HG03103 (cell line): Measurements from ENCODE around the gene CCDC92.

Source experiments
- ATAC-seq: cut with Tn5 transposase; IDR thresholded peaks from one replicate; pipeline ENCODE4 v1.9.1; 2021; ENCODE audit warnings: low read depth; ENCODE audit not compliant: unreplicated experiment

Gene CCDC92

GRCh38 chr12:123892853-123893252 is 79.8 kb downstream of the CCDC92 start:
- no peak for ATAC-seq

GRCh38 chr12:123892180-123892559 is 80.5 kb downstream of the CCDC92 start:
- ATAC-seq, result no peak

DNA sequence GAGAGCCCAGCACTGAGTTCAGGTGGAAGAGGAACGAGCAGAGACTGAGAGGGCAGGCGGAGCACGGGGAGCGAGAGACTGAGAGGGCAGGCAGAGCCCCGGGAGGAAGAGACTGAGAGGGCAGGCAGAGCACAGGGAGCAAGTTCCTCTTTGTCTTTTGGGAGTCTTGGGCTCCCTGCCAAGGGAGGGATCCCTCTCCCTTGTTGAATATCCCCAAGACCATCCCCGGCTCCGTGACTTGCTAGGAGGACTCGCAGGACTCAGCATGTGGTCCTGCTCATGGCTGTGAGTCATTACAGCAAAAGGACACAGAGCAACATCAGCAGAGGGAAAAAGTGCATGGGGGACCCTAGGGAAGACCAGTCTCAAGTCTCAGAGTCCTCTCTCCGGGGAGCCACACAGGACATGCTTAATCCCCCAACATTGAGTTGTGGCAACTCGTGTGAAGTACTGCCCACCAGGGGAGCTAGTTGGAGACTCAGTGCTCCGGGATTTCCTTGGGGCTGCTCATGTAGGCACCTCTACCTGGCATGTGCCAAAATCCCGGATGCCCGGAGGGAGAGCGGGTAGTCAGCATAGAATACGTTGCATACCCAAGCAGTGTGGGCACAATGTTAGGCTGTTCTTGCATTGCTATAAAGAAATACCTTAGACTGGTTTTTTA is 81.0 kb downstream of the CCDC92 start:
- no peak for ATAC-seq

- ATAC-seq, result no peak
These were observed 81.6 kb downstream of the CCDC92 start for GRCh38 chr12:123891011-123891410.

GRCh38 chr12:123890536-123890902 is 82.1 kb downstream of the CCDC92 start:
- ATAC-seq, result no peak

GRCh38 chr12:123889848-123890535 is 82.6 kb downstream of the CCDC92 start:
- no peak for ATAC-seq

DNA sequence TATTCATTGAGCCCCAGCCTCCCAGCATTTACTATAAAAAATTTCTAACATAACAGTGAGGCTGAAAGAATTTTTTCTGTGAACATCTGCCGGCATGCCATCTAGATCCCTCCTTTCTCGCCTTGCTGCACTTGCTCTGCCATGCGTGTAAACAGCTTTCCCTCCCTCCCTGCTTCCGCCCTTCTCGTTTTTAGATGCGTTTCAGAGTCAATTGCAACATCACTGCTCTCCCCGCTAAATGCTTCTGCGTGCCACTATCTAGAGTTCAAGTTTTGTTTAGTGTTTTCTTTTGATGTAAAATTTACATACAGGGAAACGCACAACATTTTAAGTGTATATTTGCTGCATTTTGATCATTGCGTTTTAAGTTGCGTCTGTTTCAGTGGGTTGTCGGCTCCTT is 83.6 kb downstream of the CCDC92 start:
- no peak for ATAC-seq

DNA sequence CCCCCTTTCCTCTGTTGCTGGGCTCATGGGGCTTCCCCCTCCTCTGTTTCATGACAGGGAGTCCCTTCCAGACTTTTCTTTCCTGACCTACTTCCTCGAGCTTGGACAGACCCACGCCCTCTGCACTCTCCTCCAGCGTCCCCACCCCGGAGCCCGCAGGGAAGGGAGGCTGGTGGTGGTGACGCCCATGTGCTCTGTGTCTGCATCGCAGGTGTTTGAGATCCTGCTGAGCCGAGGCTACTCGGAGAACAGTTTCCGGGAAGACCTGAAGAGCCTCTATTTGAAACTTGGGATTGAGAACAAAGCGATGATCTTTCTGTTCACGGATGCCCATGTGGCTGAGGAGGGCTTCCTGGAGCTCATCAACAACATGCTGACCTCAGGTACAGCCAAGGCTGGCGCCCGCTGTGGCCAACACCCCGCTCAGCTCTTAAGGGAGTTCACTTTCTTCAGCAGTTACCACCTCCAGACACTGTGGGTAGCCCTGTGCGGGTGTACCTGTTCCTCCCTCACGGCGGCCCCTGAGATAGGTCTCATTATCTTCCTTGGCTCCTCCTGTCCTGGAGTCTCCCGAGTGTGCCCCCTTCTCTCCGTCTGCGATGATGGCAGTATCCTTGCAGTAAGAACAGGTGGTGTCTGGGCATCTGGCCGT is 85.6 kb downstream of the CCDC92 start:
- no peak for ATAC-seq

GRCh38 chr12:123886258-123886657 is 86.4 kb downstream of the CCDC92 start:
- no peak for ATAC-seq
